Kidney glomerular epithelial cell (primary cell): ENCODE results near the gene VEGFA.

Experiments used
- DNase-seq: peaks from one replicate; lab custom pipeline; 2025; lab: John Stamatoyannopoulos, UW

The VEGFA gene

GRCh38 chr6:43738877-43739641, 31.0 kb upstream of the VEGFA start:
- no peak for DNase-seq

- DNase-seq = no peak
These were observed 30.3 kb upstream of the VEGFA start for GRCh38 chr6:43739642-43740091.

- DNase-seq = no peak
These were observed 29.6 kb upstream of the VEGFA start for GRCh38 chr6:43740321-43740960.

- no peak for DNase-seq
These were observed 28.8 kb upstream of the VEGFA start for GRCh38 chr6:43740961-43741764.

GRCh38 chr6:43741829-43742228, 28.2 kb upstream of the VEGFA start:
- DNase-seq = no peak

- no peak for DNase-seq
These were observed 27.7 kb upstream of the VEGFA start for GRCh38 chr6:43742285-43742684.

GRCh38 chr6:43742931-43743632, 26.9 kb upstream of the VEGFA start:
- no peak for DNase-seq

- no peak for DNase-seq
These were observed 26.2 kb upstream of the VEGFA start for GRCh38 chr6:43743682-43744381.

- DNase-seq = no peak
These were observed 25.5 kb upstream of the VEGFA start for GRCh38 chr6:43744491-43744890.

GRCh38 chr6:43744931-43745727, 24.9 kb upstream of the VEGFA start:
- DNase-seq = no peak

GRCh38 chr6:43746071-43746470, 23.9 kb upstream of the VEGFA start:
- DNase-seq = no peak

GRCh38 chr6:43746613-43747102, 23.4 kb upstream of the VEGFA start:
- DNase-seq = no peak

GRCh38 chr6:43747784-43748183, 22.2 kb upstream of the VEGFA start:
- no peak for DNase-seq

GRCh38 chr6:43748765-43749164, 21.2 kb upstream of the VEGFA start:
- DNase-seq = no peak

GRCh38 chr6:43749461-43749860, 20.6 kb upstream of the VEGFA start:
- no peak for DNase-seq

GRCh38 chr6:43750622-43751021, 19.4 kb upstream of the VEGFA start:
- no peak for DNase-seq

- DNase-seq = no peak
These were observed 16.3 kb upstream of the VEGFA start for GRCh38 chr6:43753570-43754183.

GRCh38 chr6:43757966-43758616, 11.9 kb upstream of the VEGFA start:
- DNase-seq = no peak

- DNase-seq = no peak
These were observed 11.4 kb upstream of the VEGFA start for GRCh38 chr6:43758617-43759050.
